PC-3 (cell line): ENCODE results near the gene SPATA6L.

ENCODE experiments used
- CTCF ChIP-seq: fragments of 300-600 bp; sonication (generic); conservative IDR thresholded peaks from 2 replicates; pipeline ENCODE4 v1.5.1; 2017; ENCODE audit warnings: antibody characterized with exemption, low read depth, mild to moderate bottlenecking, low read length
- EZH2 ChIP-seq: fragments of 300-600 bp; sonication (generic); IDR thresholded peaks from one replicate; pipeline ENCODE4 v1.6.1; 2017; ENCODE audit warnings: antibody characterized with exemption, mild to moderate bottlenecking, low read length; ENCODE audit not compliant: unreplicated experiment

- no peak for TF ChIP-seq CTCF
- no peak for TF ChIP-seq EZH2
Measured at GRCh38 chr9:4678679-4679267, 12.5 kb upstream of the SPATA6L start.
